ENCODE measurements around the gene PDCD4. TPM values are rescaled to one million over a fixed set of nuclear protein-coding genes. Genes with fewer than 3 reads are reported as not detected.

The PDCD4 gene
- total and polyA plus RNA-seq, 4 donors: 14.7 to 94.4 (median 25.1) TPM

- H3K4me1 ChIP-seq (ENCODE audit: control insufficient read depth in 4 of 4, insufficient read depth in 4 of 4, low read length in 3 of 4): peaks cover 21 to 49% (median 30%) of the 10 kb centered on the region in 4 donors
- no peak for DNase-seq (ENCODE audit: low spot score)
- no peaks in the 10 kb centered on the region for H3K27me3 ChIP-seq (ENCODE audit: control insufficient read depth in 4 of 4, insufficient read depth in 4 of 4, low read length in 3 of 4)
- no peak overlapping the region for H3K27ac ChIP-seq (ENCODE audit: low read depth in 1 of 2, low read length in 2 of 2)
- no peaks in the 10 kb centered on the region for H3K9me3 ChIP-seq (ENCODE audit: control insufficient read depth in 4 of 4, low read length in 3 of 4)
- H3K9ac ChIP-seq (ENCODE audit: low read depth in 1 of 2, low read length in 2 of 2): no peak overlapping the region
- no peaks in the 10 kb centered on the region for H3K36me3 ChIP-seq (ENCODE audit: control insufficient read depth in 4 of 4, insufficient read depth in 3 of 4, low read depth in 1 of 4, low read length in 3 of 4)
- WGBS: 91% methylated on average over 9 of the region's 9 CpGs
- TF ChIP-seq SP1 (IDR thresholded peaks at IDR 0.05): no peak
- TF ChIP-seq, protein P1, sequence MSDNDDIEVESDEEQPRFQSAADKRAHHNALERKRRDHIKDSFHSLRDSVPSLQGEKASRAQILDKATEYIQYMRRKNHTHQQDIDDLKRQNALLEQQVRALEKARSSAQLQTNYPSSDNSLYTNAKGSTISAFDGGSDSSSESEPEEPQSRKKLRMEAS (IDR thresholded peaks at IDR 0.05): no peak
- TF ChIP-seq NR2F2 (IDR thresholded peaks at IDR 0.05): no peak
- no peak for TF ChIP-seq GABPA (IDR thresholded peaks at IDR 0.05 in 1 of 2, conservative IDR thresholded peaks at IDR 0.05 in 1 of 2)
- TF ChIP-seq HNF4A (conservative IDR thresholded peaks at IDR 0.05): no peak
- H3K4me3 ChIP-seq (ENCODE audit: low read depth in 1 of 3, low read length in 3 of 3): no peak overlapping the region
Observed at GRCh38 chr10:110841767-110842267, 29.9 kb upstream of the PDCD4 start.

- Histone ChIP-seq H3K4me1 (ENCODE audit: control insufficient read depth in 4 of 4, insufficient read depth in 4 of 4, low read length in 3 of 4) (peaks cover 22 to 54% (median 33%) of the 10 kb centered on the region in 4 donors), H3K4me3 (ENCODE audit: low read depth in 1 of 3, low read length in 3 of 3) (no peak overlapping the region), H3K9me3 (ENCODE audit: control insufficient read depth in 4 of 4, low read length in 3 of 4) (no peaks in the 10 kb centered on the region), H3K9ac (ENCODE audit: low read depth in 1 of 2, low read length in 2 of 2) (no peak overlapping the region), H3K36me3 (ENCODE audit: control insufficient read depth in 4 of 4, insufficient read depth in 3 of 4, low read depth in 1 of 4, low read length in 3 of 4) (no peaks in the 10 kb centered on the region), H3K27ac (ENCODE audit: low read depth in 1 of 2, low read length in 2 of 2) (no peak overlapping the region), H3K27me3 (ENCODE audit: control insufficient read depth in 4 of 4, insufficient read depth in 4 of 4, low read length in 3 of 4) (no peaks in the 10 kb centered on the region)
- no peak for TF ChIP-seq YY1 (IDR thresholded peaks at IDR 0.05)
- TF ChIP-seq CTCF (IDR thresholded peaks at IDR 0.05; ENCODE audit: low read depth, low read length, missing input control): no peak
- no peak for TF ChIP-seq REST (IDR thresholded peaks at IDR 0.05)
- TF ChIP-seq RXRA (IDR thresholded peaks at IDR 0.05): no peak
- no peak for TF ChIP-seq RAD21 (IDR thresholded peaks at IDR 0.05)
- TF ChIP-seq FOXA1 (IDR thresholded peaks at IDR 0.05): no peak
- TF ChIP-seq TAF1 (conservative IDR thresholded peaks at IDR 0.05): no peak
- TF ChIP-seq SP1 (IDR thresholded peaks at IDR 0.05): no peak
- DNase-seq (ENCODE audit: low spot score): no peak
- WGBS: 83% methylated on average over 7 of the region's 7 CpGs
Observed at GRCh38 chr10:110842326-110842904, 29.3 kb upstream of the PDCD4 start.

GRCh38 chr10:110843031-110843430 lies 28.7 kb upstream of the PDCD4 start:
- no peak for DNase-seq (ENCODE audit: low spot score)
- Histone ChIP-seq H3K9me3 (ENCODE audit: control insufficient read depth in 4 of 4, low read length in 3 of 4) (no peaks in the 10 kb centered on the region), H3K4me3 (ENCODE audit: low read depth in 1 of 3, low read length in 3 of 3) (no peak overlapping the region), H3K27me3 (ENCODE audit: control insufficient read depth in 4 of 4, insufficient read depth in 4 of 4, low read length in 3 of 4) (no peaks in the 10 kb centered on the region), H3K9ac (ENCODE audit: low read depth in 1 of 2, low read length in 2 of 2) (no peak overlapping the region), H3K27ac (ENCODE audit: low read depth in 1 of 2, low read length in 2 of 2) (no peak overlapping the region), H3K36me3 (ENCODE audit: control insufficient read depth in 4 of 4, insufficient read depth in 3 of 4, low read depth in 1 of 4, low read length in 3 of 4) (no peaks in the 10 kb centered on the region), H3K4me1 (ENCODE audit: control insufficient read depth in 4 of 4, insufficient read depth in 4 of 4, low read length in 3 of 4) (peaks cover 22 to 54% (median 33%) of the 10 kb centered on the region in 4 donors)
- WGBS: 43% methylated on average over 2 of the region's 2 CpGs
- no peak for TF ChIP-seq GABPA (IDR thresholded peaks at IDR 0.05 in 1 of 2, conservative IDR thresholded peaks at IDR 0.05 in 1 of 2)
- TF ChIP-seq SP1 (IDR thresholded peaks at IDR 0.05): peak; percentile 8

All from liver (tissue), 9 donors.